ENCODE data around the gene RUNDC1.

The RUNDC1 gene

GRCh38 chr17:43014020-43014648, 33.8 kb downstream of the RUNDC1 start:
- H3K36me3 ChIP-seq (ENCODE audit: insufficient read depth, low read depth, low read length): peaks cover 36% of the 10 kb centered on the region
- H3K27me3 ChIP-seq (ENCODE audit: insufficient read depth, low read length): no peaks in the 10 kb centered on the region
- H3K27ac ChIP-seq (ENCODE audit: low read length): no peak overlapping the region
- H3K9me3 ChIP-seq (ENCODE audit: insufficient read depth, low read depth, low read length): no peaks in the 10 kb centered on the region
- H3K9ac ChIP-seq (ENCODE audit: low read depth, low read length): no peak overlapping the region
- no peak overlapping the region for H3K4me3 ChIP-seq (ENCODE audit: low read length)
- no peaks in the 10 kb centered on the region for H3K4me1 ChIP-seq (ENCODE audit: insufficient read depth, low read length)

GRCh38 chr17:43014649-43015542, 34.5 kb downstream of the RUNDC1 start:
- no peaks in the 10 kb centered on the region for H3K27me3 ChIP-seq (ENCODE audit: insufficient read depth, low read length)
- H3K9me3 ChIP-seq (ENCODE audit: insufficient read depth, low read depth, low read length): no peaks in the 10 kb centered on the region
- H3K36me3 ChIP-seq (ENCODE audit: insufficient read depth, low read depth, low read length): peaks cover 37% of the 10 kb centered on the region
- H3K27ac ChIP-seq (ENCODE audit: low read length): no peak overlapping the region
- peaks cover 3% of the 10 kb centered on the region for H3K4me1 ChIP-seq (ENCODE audit: insufficient read depth, low read length)
- no peak overlapping the region for H3K9ac ChIP-seq (ENCODE audit: low read depth, low read length)
- H3K4me3 ChIP-seq (ENCODE audit: low read length): no peak overlapping the region

GRCh38 chr17:43015579-43015978, 35.2 kb downstream of the RUNDC1 start:
- peaks cover 9% of the 10 kb centered on the region for H3K4me1 ChIP-seq (ENCODE audit: insufficient read depth, low read length)
- H3K9me3 ChIP-seq (ENCODE audit: insufficient read depth, low read depth, low read length): no peaks in the 10 kb centered on the region
- no peaks in the 10 kb centered on the region for H3K27me3 ChIP-seq (ENCODE audit: insufficient read depth, low read length)
- H3K36me3 ChIP-seq (ENCODE audit: insufficient read depth, low read depth, low read length): peaks cover 44% of the 10 kb centered on the region
- no peak overlapping the region for H3K27ac ChIP-seq (ENCODE audit: low read length)
- H3K4me3 ChIP-seq (ENCODE audit: low read length): no peak overlapping the region
- no peak overlapping the region for H3K9ac ChIP-seq (ENCODE audit: low read depth, low read length)

- Histone ChIP-seq H3K36me3 (ENCODE audit: insufficient read depth, low read depth, low read length) (peaks cover 44% of the 10 kb centered on the region), H3K4me3 (ENCODE audit: low read length) (no peak overlapping the region), H3K4me1 (ENCODE audit: insufficient read depth, low read length) (peaks cover 12% of the 10 kb centered on the region), H3K27me3 (ENCODE audit: insufficient read depth, low read length) (no peaks in the 10 kb centered on the region), H3K9ac (ENCODE audit: low read depth, low read length) (no peak overlapping the region), H3K27ac (ENCODE audit: low read length) (no peak overlapping the region), H3K9me3 (ENCODE audit: insufficient read depth, low read depth, low read length) (no peaks in the 10 kb centered on the region)
Observed at GRCh38 chr17:43016216-43016615, 35.9 kb downstream of the RUNDC1 start.

- Histone ChIP-seq H3K4me1 (ENCODE audit: insufficient read depth, low read length) (peaks cover 12% of the 10 kb centered on the region), H3K4me3 (ENCODE audit: low read length) (no peak overlapping the region)
Observed at GRCh38 chr17:43018008-43018853, 37.9 kb downstream of the RUNDC1 start.

GRCh38 chr17:43018932-43019331, 38.6 kb downstream of the RUNDC1 start:
- Histone ChIP-seq H3K4me1 (ENCODE audit: insufficient read depth, low read length) (peaks cover 12% of the 10 kb centered on the region), H3K27ac (ENCODE audit: low read length) (no peak overlapping the region), H3K9ac (ENCODE audit: low read depth, low read length) (no peak overlapping the region), H3K4me3 (ENCODE audit: low read length) (no peak overlapping the region), H3K36me3 (ENCODE audit: insufficient read depth, low read depth, low read length) (peaks cover 44% of the 10 kb centered on the region), H3K9me3 (ENCODE audit: insufficient read depth, low read depth, low read length) (no peaks in the 10 kb centered on the region), H3K27me3 (ENCODE audit: insufficient read depth, low read length) (no peaks in the 10 kb centered on the region)

More at GRCh38 chr17:43018008-43018853, 37.9 kb downstream of the RUNDC1 start:
- Histone ChIP-seq H3K27me3 (ENCODE audit: insufficient read depth, low read length) (no peaks in the 10 kb centered on the region), H3K9ac (ENCODE audit: low read depth, low read length) (no peak overlapping the region), H3K27ac (ENCODE audit: low read length) (no peak overlapping the region), H3K9me3 (ENCODE audit: insufficient read depth, low read depth, low read length) (no peaks in the 10 kb centered on the region), H3K36me3 (ENCODE audit: insufficient read depth, low read depth, low read length) (peaks cover 44% of the 10 kb centered on the region)

GRCh38 chr17:43019418-43019817, 39.1 kb downstream of the RUNDC1 start:
- H3K9me3 ChIP-seq (ENCODE audit: insufficient read depth, low read depth, low read length): no peaks in the 10 kb centered on the region
- H3K36me3 ChIP-seq (ENCODE audit: insufficient read depth, low read depth, low read length): peaks cover 39% of the 10 kb centered on the region
- H3K9ac ChIP-seq (ENCODE audit: low read depth, low read length): peak overlapping the region; percentile 39; the same call in 1 of the 2 replicates
- H3K4me1 ChIP-seq (ENCODE audit: insufficient read depth, low read length): peaks cover 12% of the 10 kb centered on the region
- no peak overlapping the region for H3K27ac ChIP-seq (ENCODE audit: low read length)
- no peaks in the 10 kb centered on the region for H3K27me3 ChIP-seq (ENCODE audit: insufficient read depth, low read length)
- no peak overlapping the region for H3K4me3 ChIP-seq (ENCODE audit: low read length)

GRCh38 chr17:43020030-43020621, 39.8 kb downstream of the RUNDC1 start:
- peaks cover 12% of the 10 kb centered on the region for H3K4me1 ChIP-seq (ENCODE audit: insufficient read depth, low read length)
- H3K4me3 ChIP-seq (ENCODE audit: low read length): peak overlapping the region; percentile 40
- H3K9me3 ChIP-seq (ENCODE audit: insufficient read depth, low read depth, low read length): no peaks in the 10 kb centered on the region
- peak overlapping the region; percentile 39; the same call in 1 of the 2 replicates for H3K9ac ChIP-seq (ENCODE audit: low read depth, low read length)
- H3K36me3 ChIP-seq (ENCODE audit: insufficient read depth, low read depth, low read length): peaks cover 32% of the 10 kb centered on the region
- H3K27ac ChIP-seq (ENCODE audit: low read length): peak overlapping the region; percentile 46
- no peaks in the 10 kb centered on the region for H3K27me3 ChIP-seq (ENCODE audit: insufficient read depth, low read length)

- Histone ChIP-seq H3K36me3 (ENCODE audit: insufficient read depth, low read depth, low read length) (peaks cover 30% of the 10 kb centered on the region), H3K4me3 (ENCODE audit: low read length) (peak overlapping the region; percentile 94), H3K9me3 (ENCODE audit: insufficient read depth, low read depth, low read length) (no peaks in the 10 kb centered on the region), H3K9ac (ENCODE audit: low read depth, low read length) (peak overlapping the region; percentile 89), H3K27me3 (ENCODE audit: insufficient read depth, low read length) (no peaks in the 10 kb centered on the region), H3K4me1 (ENCODE audit: insufficient read depth, low read length) (peaks cover 15% of the 10 kb centered on the region), H3K27ac (ENCODE audit: low read length) (peak overlapping the region; percentile 62)
Observed at GRCh38 chr17:43020789-43021740, 40.7 kb downstream of the RUNDC1 start.

- H3K9ac ChIP-seq (ENCODE audit: low read depth, low read length): peak within 1 kb of the TSS; percentile 89
- H3K36me3 ChIP-seq (ENCODE audit: insufficient read depth, low read depth, low read length): peaks cover 23% of the 10 kb centered on the region
- peak within 1 kb of the TSS; percentile 62 for H3K27ac ChIP-seq (ENCODE audit: low read length)
- peak within 1 kb of the TSS; percentile 94 for H3K4me3 ChIP-seq (ENCODE audit: low read length)
- H3K4me1 ChIP-seq (ENCODE audit: insufficient read depth, low read length): peaks cover 18% of the 10 kb centered on the region
- no peaks in the 10 kb centered on the region for H3K27me3 ChIP-seq (ENCODE audit: insufficient read depth, low read length)
- no peaks in the 10 kb centered on the region for H3K9me3 ChIP-seq (ENCODE audit: insufficient read depth, low read depth, low read length)
Observed at GRCh38 chr17:43021741-43022512, 41.6 kb downstream of the RUNDC1 start, which contains the start of gene VAT1. TSS of gene VAT1 (minus strand) at chr17:43022385. CDS start at chr17:43022322, 63 bp downstream.
